AG04449 (cell line): ENCODE results near the gene KIF1C.

Experiments
- CTCF ChIA-PET: fragments of 350-600 bp; formaldehyde crosslinking; extraction: SDS; loops from one replicate; lab custom pipeline; 2021; ENCODE audit warnings: antibody characterized with exemption; lab: Yijun Ruan, JAX
- POLR2A ChIA-PET: fragments of 400-600, 350-600 bp; formaldehyde crosslinking; extraction: SDS; loops from one replicate; lab custom pipeline; 2020; ENCODE audit warnings: antibody characterized with exemption, inconsistent platforms; lab: Yijun Ruan, JAX
- DNase-seq: peaks from one replicate; pipeline ENCODE4 v3.0.0-alpha.2; 2010; ENCODE audit warnings: low read depth, low spot score
- H3K4me3 ChIP-seq: 2 replicates; pipeline ENCODE4 v1.5.1; 2011; ENCODE audit warnings: low read depth, mild to moderate bottlenecking, control low read depth, low read length
- CTCF ChIP-seq: IDR thresholded peaks from one replicate; pipeline ENCODE4 v1.5.1; 2011; ENCODE audit warnings: mild to moderate bottlenecking, moderate library complexity, low read length, control low read depth, inconsistent platforms; ENCODE audit not compliant: insufficient read depth; ENCODE audit errors: missing control alignments

KIF1C gene

GRCh38 chr17:4987767-4988567 lies 9.8 kb upstream of the KIF1C start:
- CTCF ChIA-PET: interaction anchor here (0.7 to 8.0 kb wide), 17 partner anchors 10 to 79 kb away, joined by 3 to 76 read pairs (median 4); partner anchors contain the start of genes INCA1, KIF1C, PFN1 and SPAG7
- no peak for DNase-seq
- POLR2A ChIA-PET: interaction anchor here (0.6 to 2.8 kb wide), 8 partner anchors 10 to 71 kb away, joined by 3 to 14 read pairs (median 5); partner anchors contain the start of genes INCA1, KIF1C, PFN1 and RNF167

GRCh38 chr17:4994081-4994595 lies 3.6 kb upstream of the KIF1C start:
- H3K4me3 ChIP-seq: no peak overlapping the region
- TF ChIP-seq CTCF: no peak
- ChIA-PET POLR2A (no interaction called here), CTCF (interaction anchor here (1.7 kb wide), 1 partner anchor 8 kb away, joined by 10 read pairs; no protein-coding TSS in a partner anchor)
- no peak for DNase-seq

More at GRCh38 chr17:4987767-4988567, 9.8 kb upstream of the KIF1C start:
- H3K4me3 ChIP-seq: peak overlapping the region; percentile 81
- TF ChIP-seq CTCF: no peak

GRCh38 chr17:4998027-4998731 lies 429 bp downstream of the KIF1C start:
- DNase-seq: no peak
- POLR2A ChIA-PET: interaction anchor here (0.8 to 2.1 kb wide), 4 partner anchors 11 to 59 kb away, joined by 4 to 14 read pairs (median 5); partner anchors contain the start of genes CAMTA2, PFN1, RNF167 and SLC25A11
- no peak for TF ChIP-seq CTCF
- CTCF ChIA-PET: interaction anchor here (0.8 to 2.9 kb wide), 6 partner anchors 8 to 89 kb away, joined by 3 to 17 read pairs (median 6); partner anchors contain the start of gene CAMTA2
- peak overlapping the region; percentile 96 for H3K4me3 ChIP-seq

GRCh38 chr17:4998732-4999429 lies 1.1 kb downstream of the KIF1C start:
- no peak for TF ChIP-seq CTCF
- POLR2A ChIA-PET: interaction anchor here (1.5 to 2.1 kb wide), 3 partner anchors 11 to 59 kb away, joined by 4 to 14 read pairs (median 6); partner anchors contain the start of genes CAMTA2, RNF167 and SLC25A11
- CTCF ChIA-PET: interaction anchor here (0.8 to 2.9 kb wide), 3 partner anchors 9 to 18 kb away, joined by 3 to 17 read pairs (median 8); partner anchors contain the start of gene CAMTA2
- peak overlapping the region; percentile 96 for H3K4me3 ChIP-seq
- no peak for DNase-seq

GRCh38 chr17:4999430-5000093 lies 1.8 kb downstream of the KIF1C start:
- ChIA-PET POLR2A (interaction anchor here (0.6 to 0.7 kb wide), 3 partner anchors 19 to 91 kb away, joined by 3 to 7 read pairs (median 3); partner anchors contain the start of gene RNF167), CTCF (interaction anchor here (1.1 to 1.5 kb wide), 3 partner anchors 12 to 31 kb away, joined by 3 to 8 read pairs (median 4); partner anchors contain the start of gene CAMTA2)
- peak overlapping the region; percentile 96 for H3K4me3 ChIP-seq
- TF ChIP-seq CTCF: no peak
- DNase-seq: no peak
